ENCODE results near the gene PRKG1.

The PRKG1 gene

DNA sequence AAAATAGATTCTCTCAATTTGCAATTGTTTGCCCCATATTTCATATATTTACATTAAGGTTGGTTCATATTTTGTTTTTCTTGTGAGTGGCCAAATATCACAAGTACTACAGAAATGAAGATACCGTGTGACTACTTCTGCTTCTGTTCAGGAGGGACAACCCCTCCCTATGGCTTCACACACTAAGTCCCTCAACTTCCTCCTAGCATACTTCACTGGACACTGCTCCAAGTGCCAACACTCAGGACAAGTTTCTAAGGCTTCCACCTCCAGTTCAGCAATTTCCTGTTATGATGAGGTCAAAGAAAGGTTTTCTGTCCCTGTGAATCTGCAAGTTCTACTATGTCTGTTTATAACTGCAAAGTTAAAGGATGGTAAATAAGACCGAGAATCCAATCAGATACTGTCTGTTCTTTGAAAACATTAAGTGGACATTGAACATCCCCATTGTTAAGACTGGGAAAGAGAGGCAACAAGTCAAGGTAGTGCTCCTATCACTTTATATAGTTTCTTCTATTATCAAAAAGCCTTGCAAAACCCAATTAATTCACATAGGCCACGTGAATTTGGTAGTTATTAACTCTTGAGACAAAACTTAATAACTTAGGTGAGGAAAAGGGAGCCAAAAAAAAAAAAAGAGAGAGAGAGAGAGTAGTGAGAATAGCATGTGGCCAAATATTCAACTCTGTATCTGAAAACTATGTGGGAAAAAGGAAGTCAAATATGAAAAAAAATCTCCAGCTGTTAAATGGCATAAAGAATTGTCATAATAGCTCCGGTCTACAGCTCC, 1158.5 kb downstream of the PRKG1 start:
- TF ChIP-seq EP300 (IDR thresholded peaks at IDR 0.05; ENCODE audit: borderline replicate concordance) (no peak), EGR1 (IDR thresholded peaks at IDR 0.05) (no peak), RAD21 (IDR thresholded peaks at IDR 0.05; ENCODE audit: low read depth) (no peak), FOXM1 (IDR thresholded peaks at IDR 0.05; ENCODE audit: borderline replicate concordance, low read depth) (no peak), TAF1 (IDR thresholded peaks at IDR 0.05; ENCODE audit: low read depth) (no peak), CEBPB (IDR thresholded peaks at IDR 0.05) (no peak), TCF12 (IDR thresholded peaks at IDR 0.05; ENCODE audit: low read depth) (no peak), CREB1 (IDR thresholded peaks at IDR 0.05; ENCODE audit: low read depth) (no peak), NFIC (IDR thresholded peaks at IDR 0.05) (no peak), YY1 (IDR thresholded peaks at IDR 0.05; ENCODE audit: low read depth) (no peak), ZBTB7A (IDR thresholded peaks at IDR 0.05; ENCODE audit: low read depth) (no peak), TEAD4 (IDR thresholded peaks at IDR 0.05) (no peak)
- TF ChIP-seq, protein P1, sequence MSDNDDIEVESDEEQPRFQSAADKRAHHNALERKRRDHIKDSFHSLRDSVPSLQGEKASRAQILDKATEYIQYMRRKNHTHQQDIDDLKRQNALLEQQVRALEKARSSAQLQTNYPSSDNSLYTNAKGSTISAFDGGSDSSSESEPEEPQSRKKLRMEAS (IDR thresholded peaks at IDR 0.05), result no peak
- TF ChIP-seq, protein P2, sequence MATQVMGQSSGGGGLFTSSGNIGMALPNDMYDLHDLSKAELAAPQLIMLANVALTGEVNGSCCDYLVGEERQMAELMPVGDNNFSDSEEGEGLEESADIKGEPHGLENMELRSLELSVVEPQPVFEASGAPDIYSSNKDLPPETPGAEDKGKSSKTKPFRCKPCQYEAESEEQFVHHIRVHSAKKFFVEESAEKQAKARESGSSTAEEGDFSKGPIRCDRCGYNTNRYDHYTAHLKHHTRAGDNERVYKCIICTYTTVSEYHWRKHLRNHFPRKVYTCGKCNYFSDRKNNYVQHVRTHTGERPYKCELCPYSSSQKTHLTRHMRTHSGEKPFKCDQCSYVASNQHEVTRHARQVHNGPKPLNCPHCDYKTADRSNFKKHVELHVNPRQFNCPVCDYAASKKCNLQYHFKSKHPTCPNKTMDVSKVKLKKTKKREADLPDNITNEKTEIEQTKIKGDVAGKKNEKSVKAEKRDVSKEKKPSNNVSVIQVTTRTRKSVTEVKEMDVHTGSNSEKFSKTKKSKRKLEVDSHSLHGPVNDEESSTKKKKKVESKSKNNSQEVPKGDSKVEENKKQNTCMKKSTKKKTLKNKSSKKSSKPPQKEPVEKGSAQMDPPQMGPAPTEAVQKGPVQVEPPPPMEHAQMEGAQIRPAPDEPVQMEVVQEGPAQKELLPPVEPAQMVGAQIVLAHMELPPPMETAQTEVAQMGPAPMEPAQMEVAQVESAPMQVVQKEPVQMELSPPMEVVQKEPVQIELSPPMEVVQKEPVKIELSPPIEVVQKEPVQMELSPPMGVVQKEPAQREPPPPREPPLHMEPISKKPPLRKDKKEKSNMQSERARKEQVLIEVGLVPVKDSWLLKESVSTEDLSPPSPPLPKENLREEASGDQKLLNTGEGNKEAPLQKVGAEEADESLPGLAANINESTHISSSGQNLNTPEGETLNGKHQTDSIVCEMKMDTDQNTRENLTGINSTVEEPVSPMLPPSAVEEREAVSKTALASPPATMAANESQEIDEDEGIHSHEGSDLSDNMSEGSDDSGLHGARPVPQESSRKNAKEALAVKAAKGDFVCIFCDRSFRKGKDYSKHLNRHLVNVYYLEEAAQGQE (IDR thresholded peaks at IDR 0.05; ENCODE audit: low read depth), result no peak
- TF ChIP-seq, protein P3, sequence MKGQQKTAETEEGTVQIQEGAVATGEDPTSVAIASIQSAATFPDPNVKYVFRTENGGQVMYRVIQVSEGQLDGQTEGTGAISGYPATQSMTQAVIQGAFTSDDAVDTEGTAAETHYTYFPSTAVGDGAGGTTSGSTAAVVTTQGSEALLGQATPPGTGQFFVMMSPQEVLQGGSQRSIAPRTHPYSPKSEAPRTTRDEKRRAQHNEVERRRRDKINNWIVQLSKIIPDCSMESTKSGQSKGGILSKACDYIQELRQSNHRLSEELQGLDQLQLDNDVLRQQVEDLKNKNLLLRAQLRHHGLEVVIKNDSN (IDR thresholded peaks at IDR 0.05), result no peak

DNA sequence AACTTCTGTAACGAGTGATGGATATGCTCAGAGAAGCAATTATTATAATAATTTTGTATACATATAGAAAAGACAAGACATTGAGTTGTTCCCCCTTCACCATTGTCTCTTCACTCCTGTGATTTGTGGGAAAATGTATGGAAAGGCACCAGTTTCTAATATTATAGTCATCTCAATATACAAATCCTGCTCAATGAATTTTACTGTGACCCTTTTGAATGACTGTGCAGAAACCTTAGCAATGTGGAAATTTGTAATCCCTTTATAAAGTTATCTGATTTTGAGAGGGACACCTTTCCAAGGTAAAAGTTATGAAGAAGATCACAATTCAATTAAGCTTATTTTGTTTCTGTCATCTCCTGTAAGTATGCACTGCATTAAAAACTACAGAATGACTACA, 1165.5 kb downstream of the PRKG1 start:
- TF ChIP-seq, protein P2 (IDR thresholded peaks at IDR 0.05; ENCODE audit: low read depth), result no peak
- TF ChIP-seq NFIC (IDR thresholded peaks at IDR 0.05) (no peak), CEBPB (IDR thresholded peaks at IDR 0.05) (no peak)

DNA sequence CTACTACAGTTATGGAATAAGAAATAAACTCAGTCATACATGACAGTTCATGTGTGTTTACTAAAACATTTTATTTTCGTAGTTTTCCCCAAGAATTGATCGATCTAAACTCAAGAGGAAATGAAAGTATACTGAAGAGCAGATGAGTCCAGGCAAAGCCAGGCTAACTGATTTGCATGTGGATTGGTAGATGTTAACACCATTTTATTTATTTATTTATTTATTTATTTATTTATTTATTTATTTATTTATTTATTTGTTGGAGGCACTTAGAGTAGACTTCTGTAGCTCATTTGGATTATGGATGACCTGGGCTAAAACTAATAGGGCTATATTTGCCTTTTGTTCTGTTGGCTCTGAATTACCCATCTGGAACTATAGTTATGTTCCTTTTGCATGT, 1171.3 kb downstream of the PRKG1 start:
- TF ChIP-seq NFIC (IDR thresholded peaks at IDR 0.05), result no peak
- TF ChIP-seq, protein P2 (IDR thresholded peaks at IDR 0.05; ENCODE audit: low read depth), result no peak
- TF ChIP-seq FOXM1 (IDR thresholded peaks at IDR 0.05; ENCODE audit: borderline replicate concordance, low read depth), result no peak
- TF ChIP-seq CREB1 (IDR thresholded peaks at IDR 0.05; ENCODE audit: low read depth), result no peak
- TF ChIP-seq TEAD4 (IDR thresholded peaks at IDR 0.05), result no peak
- TF ChIP-seq, protein P1 (IDR thresholded peaks at IDR 0.05), result no peak
- TF ChIP-seq, protein P3 (IDR thresholded peaks at IDR 0.05), result no peak
- TF ChIP-seq EP300 (IDR thresholded peaks at IDR 0.05; ENCODE audit: borderline replicate concordance), result no peak
- no peak for TF ChIP-seq TCF12 (IDR thresholded peaks at IDR 0.05; ENCODE audit: low read depth)
- TF ChIP-seq TAF1 (IDR thresholded peaks at IDR 0.05; ENCODE audit: low read depth), result no peak
- TF ChIP-seq RAD21 (IDR thresholded peaks at IDR 0.05; ENCODE audit: low read depth), result no peak

DNA sequence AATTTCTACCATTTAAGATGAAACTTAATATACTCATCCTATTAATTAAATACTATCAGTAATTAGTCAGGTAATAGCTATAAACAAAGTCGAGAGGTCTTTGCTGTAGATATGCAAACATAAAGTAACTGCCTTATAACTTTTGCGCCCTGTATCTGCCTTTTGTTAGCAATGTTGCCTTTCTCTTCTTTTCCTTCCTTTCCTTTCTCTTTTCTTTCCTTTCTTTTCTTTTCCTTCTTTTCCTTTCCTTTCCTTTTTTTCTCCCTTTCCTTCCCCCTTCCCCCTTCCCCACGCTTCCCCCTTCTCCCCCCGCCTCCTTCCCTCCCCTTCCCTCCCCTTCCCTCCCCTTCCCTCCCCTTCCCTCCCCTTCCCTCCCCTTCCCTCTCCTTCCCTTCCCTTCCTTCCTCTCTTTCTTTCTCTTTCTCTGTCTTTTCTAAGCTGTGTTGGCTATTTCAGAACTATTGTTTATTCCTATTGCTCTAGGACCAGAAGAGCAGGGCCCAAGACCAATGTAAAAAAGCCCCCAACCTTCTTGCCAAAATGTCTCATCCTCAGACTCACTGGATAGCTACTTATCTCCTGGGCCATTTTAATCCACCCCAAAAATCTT, 1174.5 kb downstream of the PRKG1 start:
- TF ChIP-seq TEAD4 (IDR thresholded peaks at IDR 0.05) (no peak), TAF1 (IDR thresholded peaks at IDR 0.05; ENCODE audit: low read depth) (no peak), CREB1 (IDR thresholded peaks at IDR 0.05; ENCODE audit: low read depth) (no peak), EP300 (IDR thresholded peaks at IDR 0.05; ENCODE audit: borderline replicate concordance) (no peak), TCF12 (IDR thresholded peaks at IDR 0.05; ENCODE audit: low read depth) (no peak), YY1 (IDR thresholded peaks at IDR 0.05; ENCODE audit: low read depth) (no peak), NFIC (IDR thresholded peaks at IDR 0.05) (no peak), EGR1 (IDR thresholded peaks at IDR 0.05) (no peak), RAD21 (IDR thresholded peaks at IDR 0.05; ENCODE audit: low read depth) (no peak), ZBTB7A (IDR thresholded peaks at IDR 0.05; ENCODE audit: low read depth) (no peak), FOXM1 (IDR thresholded peaks at IDR 0.05; ENCODE audit: borderline replicate concordance, low read depth) (no peak)
- TF ChIP-seq, protein P1 (IDR thresholded peaks at IDR 0.05), result no peak
- TF ChIP-seq, protein P3 (IDR thresholded peaks at IDR 0.05), result no peak

Measured in Ishikawa (cell line).